GM21825 (cell line): ENCODE data around the gene ACMSD.
"Not testable (repeated sequence)": the region's sequence is repeated elsewhere in the genome, so short reads cannot be mapped to it uniquely, and the experiment has no call there.

Experiments
- ATAC-seq: cut with Tn5 transposase; IDR thresholded peaks from one replicate; pipeline ENCODE4 v1.9.1; 2021; ENCODE audit warnings: mild to moderate bottlenecking, moderate library complexity; ENCODE audit not compliant: unreplicated experiment

Gene ACMSD

DNA sequence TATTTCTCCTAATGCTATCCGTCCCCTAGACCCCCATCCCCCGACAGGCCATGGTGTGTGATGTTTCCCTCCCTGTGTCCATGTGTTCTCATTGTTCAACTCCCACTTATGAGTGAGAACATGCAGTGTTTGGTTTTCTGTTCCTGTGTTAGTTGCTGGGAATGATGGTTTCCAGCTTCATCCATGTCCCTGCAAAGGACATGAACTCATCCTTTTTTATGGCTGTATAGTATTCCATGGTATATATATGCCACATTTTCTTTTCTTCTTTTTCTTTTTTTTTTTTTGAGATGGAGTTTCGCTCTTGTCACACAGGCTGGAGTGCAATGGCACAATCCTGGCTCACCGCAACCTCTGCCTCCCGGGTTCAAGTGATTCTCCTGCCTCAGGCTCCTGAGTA lies 9.2 kb downstream of the ACMSD start:
- ATAC-seq, result not testable (repeated sequence)

DNA sequence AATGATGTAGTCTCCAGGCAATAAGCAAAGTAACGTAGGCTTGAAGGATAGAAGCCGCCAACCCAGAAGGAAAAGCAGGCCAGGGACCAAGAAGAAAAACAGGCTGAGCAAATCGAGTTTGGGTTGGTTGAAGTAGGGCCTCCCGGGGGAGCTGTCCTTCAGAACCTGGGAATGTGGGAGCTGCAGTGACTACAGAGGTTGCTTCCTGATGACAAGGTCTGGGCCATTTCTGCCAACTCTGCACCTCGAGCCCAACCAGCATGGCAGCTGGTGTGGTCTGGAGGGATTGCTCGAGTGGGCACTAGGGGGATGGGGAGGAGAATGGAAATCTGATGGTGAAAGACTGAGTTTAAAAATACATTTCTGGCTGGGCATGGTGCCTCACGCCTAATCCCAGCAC lies 14.1 kb downstream of the ACMSD start:
- ATAC-seq, result no peak

DNA sequence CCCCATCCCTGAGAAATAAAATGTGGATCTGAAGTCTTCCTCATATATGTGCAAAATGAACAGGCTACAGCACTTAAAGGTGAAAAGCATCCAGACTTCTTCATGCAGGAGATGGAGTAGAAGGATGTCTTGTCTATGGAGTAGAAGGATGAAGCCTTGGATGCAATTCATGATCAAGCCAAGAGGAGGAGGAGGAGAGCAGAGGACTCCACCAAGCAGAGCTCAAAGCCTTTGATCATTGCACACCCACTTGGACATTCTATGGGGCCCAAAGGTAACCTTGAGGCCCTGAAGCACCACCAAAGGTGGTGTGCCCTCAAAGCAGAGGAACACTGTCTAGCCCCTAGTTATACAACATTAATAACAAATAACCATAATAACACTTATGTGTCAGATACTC lies 17.3 kb downstream of the ACMSD start:
- no peak for ATAC-seq

GRCh38 chr2:134858245-134858644 lies 19.8 kb downstream of the ACMSD start:
- no peak for ATAC-seq

- no peak for ATAC-seq
These were observed 22.8 kb downstream of the ACMSD start for GRCh38 chr2:134861173-134861572.

GRCh38 chr2:134862069-134862468 lies 23.7 kb downstream of the ACMSD start:
- ATAC-seq, result no peak

- no peak for ATAC-seq
These were observed 24.3 kb downstream of the ACMSD start for GRCh38 chr2:134862674-134863073.

DNA sequence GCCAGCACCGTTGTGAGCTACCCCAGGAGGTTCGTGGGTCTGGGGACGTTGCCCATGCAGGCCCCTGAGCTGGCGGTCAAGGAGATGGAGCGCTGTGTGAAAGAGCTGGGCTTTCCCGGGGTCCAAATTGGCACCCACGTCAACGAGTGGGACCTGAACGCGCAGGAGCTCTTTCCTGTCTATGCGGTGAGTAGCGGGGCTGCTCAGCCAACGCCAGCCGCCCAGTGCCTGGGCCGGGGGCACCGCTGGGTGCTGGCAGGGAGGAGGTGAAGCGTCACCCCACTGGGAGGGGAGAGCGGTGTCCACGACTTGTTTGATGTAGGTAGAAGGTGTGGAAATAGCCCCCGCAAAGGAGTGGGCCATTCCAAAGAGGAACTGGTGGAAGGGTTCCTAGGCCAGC lies 25.0 kb downstream of the ACMSD start:
- no peak for ATAC-seq

GRCh38 chr2:134865067-134865787 lies 26.8 kb downstream of the ACMSD start:
- no peak for ATAC-seq

DNA sequence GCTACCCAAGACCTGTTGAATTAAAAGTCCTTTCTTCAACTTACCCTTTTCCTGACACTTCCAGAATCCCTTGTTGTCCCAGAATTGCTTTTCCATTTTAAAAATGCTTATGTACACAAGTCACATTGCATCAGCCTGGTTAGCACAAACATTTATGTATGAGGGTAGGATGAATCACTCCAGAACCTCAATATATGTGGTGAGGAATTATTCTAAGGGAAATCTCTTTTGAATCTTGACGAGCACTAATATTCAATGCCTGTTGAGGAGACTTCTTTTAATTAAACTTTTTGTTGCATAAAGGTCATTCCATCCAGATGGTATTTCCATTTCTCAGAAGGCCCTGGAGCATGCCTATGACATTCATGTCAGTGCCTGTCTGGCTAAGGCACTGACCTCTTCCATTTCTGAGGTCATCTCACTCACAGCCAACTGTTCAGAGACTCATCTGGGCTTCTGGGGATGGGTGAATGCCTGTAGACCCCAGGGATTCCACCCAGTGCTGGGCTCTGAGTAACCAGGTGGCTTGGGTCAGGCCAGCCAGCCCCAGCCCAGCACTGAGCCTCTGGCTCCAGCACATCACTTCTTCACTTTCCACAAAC lies 28.2 kb downstream of the ACMSD start:
- ATAC-seq, result no peak

DNA sequence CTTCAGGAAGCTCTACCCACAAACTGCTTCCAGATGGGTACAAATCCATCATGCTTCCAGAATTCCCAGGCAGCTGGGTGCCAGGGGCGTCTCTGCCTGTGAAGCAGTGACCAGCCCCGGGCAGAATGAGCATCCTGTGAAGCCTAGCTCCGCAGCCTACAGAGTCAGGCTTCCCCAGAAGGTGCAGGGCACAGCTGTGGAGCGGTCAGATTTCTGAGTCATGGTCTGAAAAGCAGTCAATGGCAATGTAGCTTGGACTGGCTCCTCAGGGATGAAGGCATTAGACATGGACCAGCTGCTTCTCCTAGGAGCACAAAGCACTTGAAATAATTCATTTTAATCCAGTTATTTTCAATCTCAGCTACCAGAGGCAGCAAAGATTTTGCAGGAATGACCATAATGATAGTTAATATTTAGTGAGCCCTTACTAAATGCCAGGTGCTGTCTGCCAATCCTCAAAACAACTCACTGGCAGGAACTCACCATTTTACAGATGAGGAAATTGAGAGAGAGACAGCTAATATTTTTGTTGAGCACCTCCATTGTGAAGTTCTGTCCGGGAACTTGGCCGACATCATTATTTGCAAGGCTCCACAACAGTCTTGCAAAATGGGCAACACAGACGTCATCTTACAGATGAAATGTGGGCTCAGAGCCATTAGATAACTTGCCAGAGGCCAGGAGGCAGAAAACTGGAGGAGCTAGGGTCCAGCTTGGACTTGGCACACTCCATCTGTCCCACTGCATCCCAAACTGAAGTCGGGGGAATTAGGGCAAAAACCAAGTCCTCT lies 31.7 kb downstream of the ACMSD start:
- no peak for ATAC-seq

DNA sequence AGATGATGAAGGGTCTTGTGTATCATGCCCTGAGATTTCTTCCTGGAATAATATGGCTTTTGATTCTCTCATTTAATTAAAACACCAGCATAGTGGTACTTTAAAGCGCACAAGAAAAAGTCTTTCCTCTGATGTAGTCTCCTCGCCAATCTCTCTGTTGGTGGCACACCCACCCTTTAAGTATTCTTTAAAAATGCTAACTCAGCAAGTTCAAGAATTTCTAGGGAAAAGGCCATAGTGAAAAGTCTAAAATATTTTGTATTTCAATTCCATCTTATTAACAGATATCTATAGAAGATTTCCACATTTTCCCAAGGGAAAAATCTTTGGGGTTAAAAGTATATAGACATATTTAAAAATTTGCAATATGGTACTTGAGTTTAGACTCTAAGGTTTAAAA lies 34.7 kb downstream of the ACMSD start:
- ATAC-seq, result no peak

DNA sequence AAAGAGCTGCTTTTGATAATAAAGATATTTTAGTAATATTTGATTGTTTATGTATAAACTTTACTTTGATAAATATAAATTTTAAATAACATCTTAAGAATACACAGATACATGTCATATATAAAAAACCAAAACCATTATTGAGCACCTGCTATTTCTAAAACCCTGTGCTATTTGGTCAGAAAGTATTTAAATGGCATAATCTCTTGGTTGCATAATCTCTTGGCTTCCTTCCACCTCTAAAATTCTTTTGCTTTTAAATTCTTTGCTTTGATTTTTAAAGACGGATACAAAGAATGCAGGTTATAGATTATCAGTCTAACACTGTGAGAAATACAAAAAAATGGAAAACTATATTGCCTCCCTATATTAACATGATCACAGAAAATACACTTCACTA lies 36.9 kb downstream of the ACMSD start:
- no peak for ATAC-seq

DNA sequence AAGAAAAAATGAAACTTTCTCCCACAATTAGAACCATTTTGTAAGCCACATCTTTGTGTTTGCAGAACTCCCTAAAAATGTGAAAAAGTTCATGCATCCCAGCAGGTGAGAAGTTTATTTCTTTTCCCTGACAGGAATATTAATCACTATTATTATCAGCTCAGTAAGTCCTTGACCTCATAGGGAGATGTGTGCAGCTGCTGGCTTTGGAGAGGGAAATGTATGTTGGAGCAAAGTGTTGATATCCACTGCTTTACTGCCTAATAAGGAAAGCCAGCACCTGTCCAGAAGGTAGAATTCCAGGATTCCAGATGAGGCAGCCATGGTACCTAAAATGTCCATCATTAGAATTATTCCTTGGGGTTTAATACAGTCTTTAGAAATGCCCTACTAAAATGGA lies 44.4 kb downstream of the ACMSD start:
- ATAC-seq, result no peak

DNA sequence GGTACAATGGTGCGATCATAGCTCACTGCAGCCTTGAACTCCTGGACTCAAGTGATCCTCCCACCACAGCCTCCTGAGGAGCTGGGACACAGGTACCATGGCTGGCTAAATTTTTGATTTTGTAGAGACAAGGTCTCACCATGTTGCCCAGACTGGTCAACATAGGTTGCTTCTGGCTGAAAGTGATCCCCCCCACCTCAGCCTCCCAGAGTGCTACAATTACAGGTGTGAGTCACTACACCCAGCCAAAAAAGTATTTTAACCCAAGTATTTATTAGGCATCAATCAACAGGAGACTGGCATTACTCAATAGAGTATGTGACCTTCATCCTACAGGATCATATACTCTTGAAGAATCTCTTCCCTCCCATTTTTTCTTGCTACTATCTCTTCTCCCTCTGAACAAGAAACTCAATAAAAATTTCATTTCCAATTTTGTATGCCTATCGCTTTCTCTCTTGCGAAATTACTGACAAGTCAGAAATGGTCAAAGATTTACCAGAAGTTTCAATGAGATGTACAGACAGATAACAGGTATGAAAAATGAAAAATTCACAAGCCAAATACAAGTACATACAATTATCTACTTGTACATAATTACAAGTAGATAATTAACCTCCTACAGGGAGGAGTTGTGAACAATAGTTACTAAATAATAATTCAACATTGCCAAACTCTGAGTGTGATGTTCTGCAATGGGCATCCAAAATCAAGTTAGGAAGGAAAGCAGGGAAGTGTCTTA lies 45.3 kb downstream of the ACMSD start:
- ATAC-seq, result no peak

DNA sequence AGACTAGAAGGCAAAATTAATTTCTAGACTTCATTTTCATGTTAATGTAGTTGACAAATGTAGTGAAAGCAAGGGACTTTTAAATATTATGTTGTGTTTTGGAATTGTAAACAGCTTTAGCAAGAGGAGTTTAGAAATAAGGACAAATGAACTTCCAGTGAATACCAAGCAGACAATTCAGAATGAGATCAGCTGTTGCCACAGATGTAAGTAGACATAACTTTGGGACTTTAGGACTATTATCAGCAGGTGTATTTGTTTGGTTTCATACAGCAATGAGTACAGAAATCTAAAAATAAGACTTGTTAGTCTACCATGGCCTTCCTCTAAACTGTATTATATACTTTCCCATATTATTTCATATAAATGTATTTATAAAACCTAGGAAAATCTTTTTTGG lies 46.0 kb downstream of the ACMSD start:
- ATAC-seq, result no peak

DNA sequence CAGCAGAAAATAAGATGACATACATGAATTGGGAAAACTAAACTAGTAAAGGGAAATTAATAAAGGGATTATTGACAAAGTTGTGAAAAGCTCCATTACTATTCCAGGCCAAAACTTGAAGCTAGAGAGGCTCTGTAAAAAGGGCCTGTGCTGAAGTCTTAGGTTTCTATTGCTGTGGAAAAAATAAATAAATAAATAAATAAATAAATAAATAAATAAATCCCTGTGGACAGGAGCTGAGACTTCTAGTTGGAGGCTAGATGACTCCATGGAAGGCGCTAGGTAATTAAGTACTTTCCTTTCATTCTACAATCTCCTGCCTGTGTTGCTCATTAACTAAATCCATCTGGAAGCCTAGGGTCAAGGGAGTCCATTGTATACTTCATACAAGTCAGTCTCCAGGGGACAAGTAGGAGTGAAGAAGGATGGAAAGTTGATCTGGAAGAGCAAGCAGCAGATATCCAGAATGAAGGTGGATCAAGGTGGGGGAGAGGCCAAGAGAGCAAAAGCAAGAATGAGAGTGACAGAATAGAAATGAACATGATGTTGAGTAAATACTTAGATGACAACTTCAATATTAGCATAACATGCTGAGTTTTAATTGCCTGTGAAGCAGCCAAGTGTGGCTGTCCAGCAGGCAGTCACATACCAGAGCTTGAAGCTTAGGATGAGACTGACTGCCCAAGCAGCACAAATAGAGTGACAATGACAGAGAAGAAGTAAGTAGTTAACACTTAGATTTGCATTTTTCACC lies 54.0 kb downstream of the ACMSD start:
- ATAC-seq, result no peak

- no peak for ATAC-seq
These were observed 59.5 kb downstream of the ACMSD start for GRCh38 chr2:134897932-134898331.

- ATAC-seq, result no peak
These were observed 60.8 kb downstream of the ACMSD start for GRCh38 chr2:134899204-134899603.

GRCh38 chr2:134900151-134900550 lies 61.7 kb downstream of the ACMSD start:
- no peak for ATAC-seq

GRCh38 chr2:134903701-134904100 lies 65.3 kb downstream of the ACMSD start:
- ATAC-seq, result not testable (repeated sequence)
